Measurements from ENCODE around the gene ELK4.

Gene ELK4

GRCh38 chr1:205658943-205659581, 27.3 kb upstream of the ELK4 start:
- H3K4me3 ChIP-seq (replicated peaks in 1 of 2; ENCODE audit: low read depth in 2 of 2, low read length in 2 of 2): no peak overlapping the region
- DNase-seq (ENCODE audit: low read depth in 2 of 2): peak; percentile 68 to 74
- TF ChIP-seq, protein P1, sequence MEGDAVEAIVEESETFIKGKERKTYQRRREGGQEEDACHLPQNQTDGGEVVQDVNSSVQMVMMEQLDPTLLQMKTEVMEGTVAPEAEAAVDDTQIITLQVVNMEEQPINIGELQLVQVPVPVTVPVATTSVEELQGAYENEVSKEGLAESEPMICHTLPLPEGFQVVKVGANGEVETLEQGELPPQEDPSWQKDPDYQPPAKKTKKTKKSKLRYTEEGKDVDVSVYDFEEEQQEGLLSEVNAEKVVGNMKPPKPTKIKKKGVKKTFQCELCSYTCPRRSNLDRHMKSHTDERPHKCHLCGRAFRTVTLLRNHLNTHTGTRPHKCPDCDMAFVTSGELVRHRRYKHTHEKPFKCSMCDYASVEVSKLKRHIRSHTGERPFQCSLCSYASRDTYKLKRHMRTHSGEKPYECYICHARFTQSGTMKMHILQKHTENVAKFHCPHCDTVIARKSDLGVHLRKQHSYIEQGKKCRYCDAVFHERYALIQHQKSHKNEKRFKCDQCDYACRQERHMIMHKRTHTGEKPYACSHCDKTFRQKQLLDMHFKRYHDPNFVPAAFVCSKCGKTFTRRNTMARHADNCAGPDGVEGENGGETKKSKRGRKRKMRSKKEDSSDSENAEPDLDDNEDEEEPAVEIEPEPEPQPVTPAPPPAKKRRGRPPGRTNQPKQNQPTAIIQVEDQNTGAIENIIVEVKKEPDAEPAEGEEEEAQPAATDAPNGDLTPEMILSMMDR (IDR thresholded peaks at IDR 0.05; ENCODE audit: low read depth, low read length): peak; percentile 91

GRCh38 chr1:205656236-205656635, 24.4 kb upstream of the ELK4 start:
- peak in 1 of 2 donors; percentile 54 for DNase-seq (ENCODE audit: low read depth in 2 of 2)
- H3K4me3 ChIP-seq (replicated peaks in 1 of 2; ENCODE audit: low read depth in 2 of 2, low read length in 2 of 2): no peak overlapping the region
- TF ChIP-seq, protein P1 (IDR thresholded peaks at IDR 0.05; ENCODE audit: low read depth, low read length): no peak

DNA sequence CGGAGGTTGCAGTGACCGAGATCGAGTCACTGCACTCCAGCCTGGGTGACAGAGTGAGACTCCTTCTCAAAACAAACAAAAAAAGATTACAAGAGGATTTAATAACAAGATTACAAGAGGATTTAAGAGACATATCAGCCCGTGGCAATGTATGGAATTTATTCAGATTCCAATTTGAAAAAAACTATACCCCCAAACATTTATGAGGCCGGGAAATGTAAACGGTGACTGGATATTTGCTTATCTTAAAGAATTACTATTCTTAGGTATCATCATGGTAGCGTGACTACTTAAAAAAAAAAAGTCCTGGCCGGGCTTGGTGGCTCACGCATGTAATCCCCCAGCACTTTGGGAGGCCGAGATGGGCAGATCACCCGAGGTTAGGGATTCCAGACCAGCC, 21.2 kb upstream of the ELK4 start:
- DNase-seq (ENCODE audit: low read depth in 2 of 2): no peak
- TF ChIP-seq, protein P1 (IDR thresholded peaks at IDR 0.05; ENCODE audit: low read depth, low read length): no peak
- no peak overlapping the region for H3K4me3 ChIP-seq (replicated peaks in 1 of 2; ENCODE audit: low read depth in 2 of 2, low read length in 2 of 2)

DNA sequence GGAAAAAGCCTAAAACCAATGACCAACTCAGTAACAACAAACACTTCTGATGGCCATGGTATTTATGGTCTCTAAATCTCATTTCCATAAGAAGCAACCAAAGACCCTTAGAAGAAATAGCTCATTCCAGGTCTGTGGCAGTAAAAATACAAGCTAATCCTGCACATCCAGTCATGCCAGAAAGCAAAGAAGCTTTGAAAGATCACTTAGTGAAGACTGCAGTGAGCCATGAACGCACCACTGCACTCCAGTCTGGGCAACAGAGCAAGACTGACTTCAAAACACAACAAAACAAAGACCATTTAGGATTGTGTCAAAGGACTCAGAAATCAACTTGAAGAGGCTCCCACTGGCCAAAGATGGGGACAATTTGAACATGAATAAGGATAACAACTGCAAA, 18.4 kb upstream of the ELK4 start:
- TF ChIP-seq, protein P1 (IDR thresholded peaks at IDR 0.05; ENCODE audit: low read depth, low read length): no peak

GRCh38 chr1:205645519-205645918, 13.7 kb upstream of the ELK4 start:
- TF ChIP-seq, protein P1 (IDR thresholded peaks at IDR 0.05; ENCODE audit: low read depth, low read length): no peak
- no peak for DNase-seq (ENCODE audit: low read depth in 2 of 2)
- no peak overlapping the region for H3K4me3 ChIP-seq (replicated peaks in 1 of 2; ENCODE audit: low read depth in 2 of 2, low read length in 2 of 2)

More for the DNA sequence above, 18.4 kb upstream of the ELK4 start:
- no peak for DNase-seq (ENCODE audit: low read depth in 2 of 2)
- no peak overlapping the region for H3K4me3 ChIP-seq (replicated peaks in 1 of 2; ENCODE audit: low read depth in 2 of 2, low read length in 2 of 2)

- TF ChIP-seq, protein P1 (IDR thresholded peaks at IDR 0.05; ENCODE audit: low read depth, low read length): no peak
- no peak overlapping the region for H3K4me3 ChIP-seq (replicated peaks in 1 of 2; ENCODE audit: low read depth in 2 of 2, low read length in 2 of 2)
- no peak for DNase-seq (ENCODE audit: low read depth in 2 of 2)
These were observed 11.0 kb upstream of the ELK4 start for GRCh38 chr1:205642679-205643307.

All from cardiac fibroblast (primary cell).